GM18499 (cell line): Measurements from ENCODE around the gene LLGL2.
"Not testable (repeated sequence)": the region's sequence is repeated elsewhere in the genome, so short reads cannot be mapped to it uniquely, and the experiment has no call there.

ENCODE experiments used
- ATAC-seq: cut with Tn5 transposase; IDR thresholded peaks from one replicate; pipeline ENCODE4 v1.9.1; 2021; ENCODE audit warnings: moderate number of reproducible peaks; ENCODE audit not compliant: insufficient read depth, unreplicated experiment

The LLGL2 gene

GRCh38 chr17:75518983-75519537, 6.4 kb upstream of the LLGL2 start:
- no peak for ATAC-seq

GRCh38 chr17:75520413-75520812, 5.1 kb upstream of the LLGL2 start:
- ATAC-seq, result not testable (repeated sequence)

GRCh38 chr17:75521290-75521689, 4.2 kb upstream of the LLGL2 start:
- no peak for ATAC-seq

GRCh38 chr17:75521951-75522727, 3.4 kb upstream of the LLGL2 start:
- ATAC-seq, result no peak

GRCh38 chr17:75523647-75524046, 1.9 kb upstream of the LLGL2 start:
- ATAC-seq, result no peak

- ATAC-seq, result no peak
Observed at GRCh38 chr17:75524269-75524969, 1.1 kb upstream of the LLGL2 start.

- ATAC-seq, result no peak
Observed at GRCh38 chr17:75525806-75526554, 483 bp downstream of the LLGL2 start.

GRCh38 chr17:75526555-75527270, 1.2 kb downstream of the LLGL2 start:
- no peak for ATAC-seq

GRCh38 chr17:75530837-75531720, 5.6 kb downstream of the LLGL2 start:
- no peak for ATAC-seq

- ATAC-seq, result no peak
Observed at GRCh38 chr17:75531721-75532072, 6.2 kb downstream of the LLGL2 start.

GRCh38 chr17:75535119-75535537, 9.6 kb downstream of the LLGL2 start:
- ATAC-seq, result no peak

- ATAC-seq, result no peak
Observed at GRCh38 chr17:75535871-75536270, 10.4 kb downstream of the LLGL2 start.

GRCh38 chr17:75536366-75536765, 10.9 kb downstream of the LLGL2 start:
- no peak for ATAC-seq

- ATAC-seq, result no peak
Observed at GRCh38 chr17:75539967-75540729, 14.7 kb downstream of the LLGL2 start.

GRCh38 chr17:75540923-75541503, 15.5 kb downstream of the LLGL2 start:
- no peak for ATAC-seq

- ATAC-seq, result no peak
Observed at GRCh38 chr17:75542229-75542628, 16.7 kb downstream of the LLGL2 start.

GRCh38 chr17:75542728-75543336, 17.3 kb downstream of the LLGL2 start:
- no peak for ATAC-seq

GRCh38 chr17:75544250-75544649, 18.8 kb downstream of the LLGL2 start:
- no peak for ATAC-seq
